GM12892 (cell line): ENCODE data around the gene TMEM202. TPM values are rescaled to one million over a fixed set of nuclear protein-coding genes. Genes with fewer than 3 reads are reported as not detected.

ENCODE experiments used
- DNase-seq: peaks from one replicate; pipeline ENCODE4 v3.0.0; 2011; ENCODE audit not compliant: insufficient read length
- FAIRE-seq: peaks from 2 replicates; lab custom pipeline; 2011; peaks lifted over from hg19 to GRCh38; lab: Jason Lieb, UNC
- POLR2A ChIP-seq: IDR thresholded peaks from 2 replicates; pipeline ENCODE4 v1.6.1; 2011; ENCODE audit warnings: low read depth, low read length, control low read depth
- POLR2AphosphoS5 ChIP-seq: IDR thresholded peaks from 2 replicates; pipeline ENCODE4 v1.6.1; 2011; ENCODE audit warnings: low read depth, low read length, control low read depth
- TAF1 ChIP-seq: IDR thresholded peaks from 2 replicates; pipeline ENCODE4 v1.6.1; 2011; ENCODE audit warnings: low read depth, mild to moderate bottlenecking, control low read depth, low read length, borderline replicate concordance
- polyA plus RNA-seq: library from polyadenylated mRNA; unstranded; fragments of >200 nt; gene quantifications from one replicate; pipeline ENCODE4 v1.2.1, GENCODE V29; 2012; ENCODE audit warnings: missing spikeins, inconsistent platforms; ENCODE audit not compliant: missing spikeins

TMEM202 gene
- not detected for polyA plus RNA-seq

- DNase-seq: no peak
- FAIRE-seq: no peak
- TF ChIP-seq TAF1 (no peak), POLR2A (no peak), POLR2AphosphoS5 (no peak)
Observed at GRCh38 chr15:72397796-72398588, at the start of gene TMEM202. Gene TMEM202, plus strand, starts transcription at chr15:72398305. Its CDS starts 22 bp downstream, at chr15:72398327.

- DNase-seq (no peak), FAIRE-seq (no peak)
- no peak for TF ChIP-seq POLR2A
- TF ChIP-seq POLR2AphosphoS5: no peak
- no peak for TF ChIP-seq TAF1
Observed at GRCh38 chr15:72353266-72353665, 44.8 kb upstream of the TMEM202 start.

- DNase-seq (no peak), FAIRE-seq (no peak)
- TF ChIP-seq POLR2AphosphoS5: no peak
- no peak for TF ChIP-seq POLR2A
- no peak for TF ChIP-seq TAF1
Observed at GRCh38 chr15:72354496-72354895, 43.6 kb upstream of the TMEM202 start.

GRCh38 chr15:72358121-72358520 is 40.0 kb upstream of the TMEM202 start:
- TF ChIP-seq TAF1 (no peak), POLR2AphosphoS5 (no peak), POLR2A (no peak)
- FAIRE-seq (no peak), DNase-seq (no peak)

- DNase-seq (no peak), FAIRE-seq (no peak)
- TF ChIP-seq TAF1 (no peak), POLR2AphosphoS5 (no peak), POLR2A (no peak)
Observed at GRCh38 chr15:72358650-72359171, 39.4 kb upstream of the TMEM202 start.

- FAIRE-seq (no peak), DNase-seq (no peak)
- TF ChIP-seq TAF1 (no peak), POLR2A (no peak), POLR2AphosphoS5 (no peak)
Observed at GRCh38 chr15:72361176-72361575, 36.9 kb upstream of the TMEM202 start.

GRCh38 chr15:72365844-72366243 is 32.3 kb upstream of the TMEM202 start:
- FAIRE-seq: peak; percentile 82
- DNase-seq: peak; percentile 34
- TF ChIP-seq POLR2AphosphoS5 (no peak), TAF1 (no peak), POLR2A (no peak)

- no peak for TF ChIP-seq TAF1
- TF ChIP-seq POLR2AphosphoS5: no peak
- TF ChIP-seq POLR2A: no peak
- FAIRE-seq (no peak), DNase-seq (no peak)
Observed at GRCh38 chr15:72368325-72368724, 29.8 kb upstream of the TMEM202 start.

- DNase-seq: no peak
- FAIRE-seq: no peak
- no peak for TF ChIP-seq TAF1
- TF ChIP-seq POLR2AphosphoS5: no peak
- TF ChIP-seq POLR2A: no peak
Observed at GRCh38 chr15:72368899-72369298, 29.2 kb upstream of the TMEM202 start.

- FAIRE-seq (no peak), DNase-seq (no peak)
Observed at GRCh38 chr15:72369964-72370363, 28.1 kb upstream of the TMEM202 start.

GRCh38 chr15:72372361-72372760 is 25.7 kb upstream of the TMEM202 start:
- no peak for FAIRE-seq
- DNase-seq: no peak
- TF ChIP-seq POLR2AphosphoS5 (no peak), POLR2A (no peak), TAF1 (no peak)

More at GRCh38 chr15:72369964-72370363, 28.1 kb upstream of the TMEM202 start:
- TF ChIP-seq POLR2AphosphoS5: no peak
- TF ChIP-seq TAF1: no peak
- TF ChIP-seq POLR2A: no peak

- FAIRE-seq: no peak
Observed at GRCh38 chr15:72375501-72375845, 22.6 kb upstream of the TMEM202 start.

More at GRCh38 chr15:72375501-72375845, 22.6 kb upstream of the TMEM202 start:
- no peak for DNase-seq
- no peak for TF ChIP-seq POLR2AphosphoS5
- TF ChIP-seq TAF1: no peak
- TF ChIP-seq POLR2A: no peak
